ENCODE data around the gene ZNF280D.

Gene ZNF280D

GRCh38 chr15:56775641-56776040 is 42.3 kb upstream of the ZNF280D start:
- CTCF ChIA-PET = interaction anchor here (0.7 kb wide), 1 partner anchor 21 kb away, joined by 3 read pairs; no protein-coding TSS in a partner anchor
- DNase-seq (ENCODE audit: extremely low spot score) = no peak
- POLR2A ChIA-PET = no interaction called here
- no peak for TF ChIP-seq NFRKB (IDR thresholded peaks at IDR 0.05)
- TF ChIP-seq SUZ12 (IDR thresholded peaks at IDR 0.05) = no peak
- no peak for TF ChIP-seq PKNOX1 (IDR thresholded peaks at IDR 0.05)
- TF ChIP-seq CTBP1 (IDR thresholded peaks at IDR 0.05; ENCODE audit: borderline replicate concordance) = no peak
- no peak for TF ChIP-seq LEF1 (IDR thresholded peaks at IDR 0.05; ENCODE audit: borderline replicate concordance)
- TF ChIP-seq HDGF (IDR thresholded peaks at IDR 0.05; ENCODE audit: borderline replicate concordance) = no peak
- TF ChIP-seq FOXM1 (IDR thresholded peaks at IDR 0.05; ENCODE audit: borderline replicate concordance) = no peak
- TF ChIP-seq BHLHE40 (IDR thresholded peaks at IDR 0.05; ENCODE audit: borderline replicate concordance) = no peak
- TF ChIP-seq L3MBTL2 (conservative IDR thresholded peaks at IDR 0.05) = no peak
- TF ChIP-seq FOXK2 (IDR thresholded peaks at IDR 0.05) = no peak
- TF ChIP-seq FOXA1 (IDR thresholded peaks at IDR 0.05) = no peak
- TF ChIP-seq ELF4 (IDR thresholded peaks at IDR 0.05) = no peak
- TF ChIP-seq ZNF384 (IDR thresholded peaks at IDR 0.05) = no peak
- TF ChIP-seq ARNT (IDR thresholded peaks at IDR 0.05) = no peak

- DNase-seq (ENCODE audit: extremely low spot score) = no peak
- CTCF ChIA-PET = no interaction called here
- TF ChIP-seq LEF1 (IDR thresholded peaks at IDR 0.05; ENCODE audit: borderline replicate concordance) (no peak), FOXK2 (IDR thresholded peaks at IDR 0.05) (no peak), PKNOX1 (IDR thresholded peaks at IDR 0.05) (no peak), L3MBTL2 (conservative IDR thresholded peaks at IDR 0.05) (no peak), SP1 (IDR thresholded peaks at IDR 0.05) (no peak), NFRKB (IDR thresholded peaks at IDR 0.05) (no peak), FOXA1 (IDR thresholded peaks at IDR 0.05) (no peak), HDGF (IDR thresholded peaks at IDR 0.05; ENCODE audit: borderline replicate concordance) (no peak), ARNT (IDR thresholded peaks at IDR 0.05) (no peak), BHLHE40 (IDR thresholded peaks at IDR 0.05; ENCODE audit: borderline replicate concordance) (no peak), TARDBP (IDR thresholded peaks at IDR 0.05) (no peak), CTBP1 (IDR thresholded peaks at IDR 0.05; ENCODE audit: borderline replicate concordance) (no peak), ELF4 (IDR thresholded peaks at IDR 0.05) (no peak), FOXM1 (IDR thresholded peaks at IDR 0.05; ENCODE audit: borderline replicate concordance) (no peak), ZNF384 (IDR thresholded peaks at IDR 0.05) (no peak), SUZ12 (IDR thresholded peaks at IDR 0.05) (no peak)
- POLR2A ChIA-PET = no interaction called here
Observed at GRCh38 chr15:56774356-56774755, 41.0 kb upstream of the ZNF280D start.

- ChIA-PET POLR2A (no interaction called here), CTCF (no interaction called here)
- DNase-seq (ENCODE audit: extremely low spot score) = no peak
- TF ChIP-seq ZNF384 (IDR thresholded peaks at IDR 0.05) = no peak
- TF ChIP-seq TARDBP (IDR thresholded peaks at IDR 0.05) = no peak
- no peak for TF ChIP-seq LEF1 (IDR thresholded peaks at IDR 0.05; ENCODE audit: borderline replicate concordance)
- no peak for TF ChIP-seq L3MBTL2 (conservative IDR thresholded peaks at IDR 0.05)
- TF ChIP-seq FOXK2 (IDR thresholded peaks at IDR 0.05) = no peak
- TF ChIP-seq ARNT (IDR thresholded peaks at IDR 0.05) = no peak
- TF ChIP-seq ELF4 (IDR thresholded peaks at IDR 0.05) = no peak
- no peak for TF ChIP-seq CTBP1 (IDR thresholded peaks at IDR 0.05; ENCODE audit: borderline replicate concordance)
- no peak for TF ChIP-seq FOXA1 (IDR thresholded peaks at IDR 0.05)
- TF ChIP-seq NFRKB (IDR thresholded peaks at IDR 0.05) = no peak
- TF ChIP-seq HDGF (IDR thresholded peaks at IDR 0.05; ENCODE audit: borderline replicate concordance) = no peak
- TF ChIP-seq SUZ12 (IDR thresholded peaks at IDR 0.05) = no peak
- TF ChIP-seq FOXM1 (IDR thresholded peaks at IDR 0.05; ENCODE audit: borderline replicate concordance) = no peak
- no peak for TF ChIP-seq BHLHE40 (IDR thresholded peaks at IDR 0.05; ENCODE audit: borderline replicate concordance)
- no peak for TF ChIP-seq PKNOX1 (IDR thresholded peaks at IDR 0.05)
- TF ChIP-seq SP1 (IDR thresholded peaks at IDR 0.05) = no peak
Observed at GRCh38 chr15:56772868-56773639, 39.7 kb upstream of the ZNF280D start.

- no peak for DNase-seq (ENCODE audit: extremely low spot score)
- no peak for TF ChIP-seq ELF4 (IDR thresholded peaks at IDR 0.05)
- CTCF ChIA-PET = no interaction called here
- POLR2A ChIA-PET = no interaction called here
Observed at GRCh38 chr15:56770173-56770572, 36.9 kb upstream of the ZNF280D start.

- no peak for DNase-seq (ENCODE audit: extremely low spot score)
- POLR2A ChIA-PET = no interaction called here
- CTCF ChIA-PET = no interaction called here
- TF ChIP-seq BHLHE40 (IDR thresholded peaks at IDR 0.05; ENCODE audit: borderline replicate concordance) (no peak), TARDBP (IDR thresholded peaks at IDR 0.05) (no peak), L3MBTL2 (conservative IDR thresholded peaks at IDR 0.05) (no peak), SUZ12 (IDR thresholded peaks at IDR 0.05) (no peak), SP1 (IDR thresholded peaks at IDR 0.05) (no peak), CTBP1 (IDR thresholded peaks at IDR 0.05; ENCODE audit: borderline replicate concordance) (no peak), HDGF (IDR thresholded peaks at IDR 0.05; ENCODE audit: borderline replicate concordance) (no peak), FOXA1 (IDR thresholded peaks at IDR 0.05) (no peak), ARNT (IDR thresholded peaks at IDR 0.05) (no peak), PKNOX1 (IDR thresholded peaks at IDR 0.05) (no peak), FOXK2 (IDR thresholded peaks at IDR 0.05) (no peak), FOXM1 (IDR thresholded peaks at IDR 0.05; ENCODE audit: borderline replicate concordance) (no peak), ELF4 (IDR thresholded peaks at IDR 0.05) (no peak), LEF1 (IDR thresholded peaks at IDR 0.05; ENCODE audit: borderline replicate concordance) (no peak), NFRKB (IDR thresholded peaks at IDR 0.05) (no peak)
Observed at GRCh38 chr15:56767315-56767714, 34.0 kb upstream of the ZNF280D start.
